CD4-positive, CD25-positive, alpha-beta regulatory T cell (primary cell): ENCODE measurements around the gene DNAH8. TPM values are rescaled to one million over a fixed set of nuclear protein-coding genes. Genes with fewer than 3 reads are reported as not detected.
A peak's percentile ranks its signal among the peaks of the same experiment; 100 is the strongest.
"Not testable (repeated sequence)": the region's sequence is repeated elsewhere in the genome, so short reads cannot be mapped to it uniquely, and the experiment has no call there.

ENCODE experiments used
- ATAC-seq, 2 donors: fragments of 150-1000 bp; cut with Tn5 transposase; one replicate each; pipeline ENCODE4 v1.10.0; 2021; ENCODE audit warnings: low read depth in 2 of 2, moderate number of reproducible peaks in 2 of 2, moderate library complexity in 1 of 2
- DNase-seq, 3 donors: peaks; one replicate each; pipeline versions ENCODE4 v3.0.0 to v3.0.0-alpha.2; 2012 to 2022; ENCODE audit warnings: mixed read lengths in 1 of 3
- H3K27ac ChIP-seq: one replicate; pipeline ENCODE4 v1.7.0; 2013; ENCODE audit warnings: mild to moderate bottlenecking, low read length; ENCODE audit not compliant: insufficient read depth, poor library complexity, severe bottlenecking
- H3K27me3 ChIP-seq: one replicate; pipeline ENCODE4 v1.7.0; 2013; ENCODE audit warnings: low read length; ENCODE audit not compliant: control insufficient read depth, insufficient read depth
- H3K36me3 ChIP-seq: one replicate; pipeline ENCODE4 v1.7.0; 2013; ENCODE audit warnings: mild to moderate bottlenecking, low read length, moderate library complexity; ENCODE audit not compliant: control insufficient read depth, insufficient read depth
- H3K4me1 ChIP-seq: 2 replicates; pipeline ENCODE4 v1.7.0; 2013; ENCODE audit warnings: mild to moderate bottlenecking, low read length; ENCODE audit not compliant: insufficient read depth, control insufficient read depth, poor library complexity, severe bottlenecking
- H3K4me3 ChIP-seq: one replicate; pipeline ENCODE4 v1.7.0; 2013; ENCODE audit warnings: low read depth, mild to moderate bottlenecking, low read length, moderate library complexity
- H3K9me3 ChIP-seq, 2 experiments: 1 replicate in 1 of 2; 2 replicates in 1 of 2; pipeline ENCODE4 v1.7.0; 2013; ENCODE audit warnings: low read length in 2 of 2, mild to moderate bottlenecking in 1 of 2, moderate library complexity in 1 of 2; ENCODE audit not compliant: control insufficient read depth in 2 of 2
- H3K27ac Mint-ChIP-seq, 3 donors: one replicate each; pipeline ENCODE4 v1.8.0; 2020 to 2022; ENCODE audit warnings: mild to moderate bottlenecking in 3 of 3, mixed read lengths in 3 of 3, moderate library complexity in 2 of 3
- H3K27me3 Mint-ChIP-seq: one replicate; pipeline ENCODE4 v1.8.0; 2022; ENCODE audit warnings: mild to moderate bottlenecking, mixed read lengths
- H3K36me3 Mint-ChIP-seq: one replicate; pipeline ENCODE4 v1.8.0; 2020; ENCODE audit warnings: mixed read lengths
- H3K4me1 Mint-ChIP-seq, 4 donors: one replicate each; pipeline ENCODE4 v1.8.0; 2020 to 2022; ENCODE audit warnings: mixed read lengths in 4 of 4, mild to moderate bottlenecking in 1 of 4
- H3K4me3 Mint-ChIP-seq, 4 donors: one replicate each; pipeline ENCODE4 v1.8.0; 2020 to 2022; ENCODE audit warnings: mild to moderate bottlenecking in 4 of 4, mixed read lengths in 4 of 4, moderate library complexity in 3 of 4
- H3K9me3 Mint-ChIP-seq, 7 donors: one replicate each; pipeline ENCODE4 v1.8.0; 2020 to 2022; ENCODE audit warnings: mixed read lengths in 7 of 7, mild to moderate bottlenecking in 3 of 7, moderate library complexity in 2 of 7
- polyA plus RNA-seq, 4 donors: library from polyadenylated mRNA; unstranded; fragments of 300-500 nt; fragmentation: Illumina TruSeq; gene quantifications; one replicate each; pipeline ENCODE4 v1.2.3, GENCODE V29; 2021
- total RNA-seq: library from RNA; stranded (reverse); gene quantifications from one replicate; pipeline ENCODE4 v1.2.3, GENCODE V29; 2022

The DNAH8 gene
- total and polyA plus RNA-seq, 5 donors from 2014 or later = 0.05 to 1.2 (median 0.57) TPM

DNA sequence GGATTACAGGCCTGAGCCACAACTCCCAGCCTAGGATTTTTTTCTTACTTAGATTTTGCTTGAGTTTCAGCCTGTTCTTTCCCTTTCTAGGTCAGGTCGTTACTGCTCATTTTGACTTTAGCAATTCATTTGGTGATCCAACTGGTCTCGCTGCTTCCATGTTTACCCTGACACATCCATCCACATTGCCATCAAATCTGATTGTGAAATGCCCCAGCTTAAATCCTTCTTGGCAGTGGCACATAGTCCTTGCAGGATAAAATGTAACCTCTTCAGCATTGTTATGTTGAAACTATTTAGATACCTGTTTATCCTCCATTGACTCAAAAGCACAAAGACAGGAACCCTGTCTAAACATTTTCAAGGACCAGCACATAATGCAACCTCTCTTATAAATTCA lies 77.2 kb downstream of the DNAH8 start:
- Histone ChIP-seq H3K4me3 (no peak overlapping the region), H3K27ac (no peak overlapping the region), H3K27me3 (peaks cover 13% of the 10 kb centered on the region), H3K4me1 (no peaks in the 10 kb centered on the region), H3K36me3 (no peaks in the 10 kb centered on the region), H3K9me3 (no peaks in the 10 kb centered on the region)
- H3K9me3 Mint-ChIP-seq = peaks cover 0 to 4% (median 0%) of the 10 kb centered on the region in 7 donors
- H3K27ac Mint-ChIP-seq = no peak overlapping the region
- H3K36me3 Mint-ChIP-seq = no peaks in the 10 kb centered on the region
- DNase-seq (no peak), ATAC-seq (no peak)
- H3K4me3 Mint-ChIP-seq = no peak overlapping the region
- H3K27me3 Mint-ChIP-seq = peaks cover 14% of the 10 kb centered on the region
- no peaks in the 10 kb centered on the region for H3K4me1 Mint-ChIP-seq

DNA sequence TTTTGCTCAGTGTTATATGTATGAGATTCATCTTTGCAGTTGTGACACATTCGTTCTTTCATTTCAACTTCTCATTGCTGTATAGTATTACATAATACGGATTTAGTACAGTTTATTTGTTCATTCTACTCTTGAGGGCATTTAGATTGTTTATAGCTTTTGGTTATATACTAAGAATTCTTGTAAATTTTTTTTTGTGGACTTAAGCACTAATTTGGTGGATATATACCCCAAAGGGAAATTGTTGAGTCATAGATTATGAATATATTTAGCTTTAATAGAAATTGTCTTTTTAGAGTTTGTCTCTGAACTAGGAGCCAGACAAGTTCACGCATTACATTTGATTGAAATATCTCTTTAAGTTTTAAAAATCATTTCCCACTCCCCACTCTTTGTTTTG lies 79.6 kb downstream of the DNAH8 start:
- Mint-ChIP-seq H3K36me3 (no peaks in the 10 kb centered on the region), H3K4me3 (no peak overlapping the region), H3K9me3 (peaks cover 0 to 4% (median 0%) of the 10 kb centered on the region in 7 donors), H3K27me3 (peaks cover 20% of the 10 kb centered on the region), H3K4me1 (no peaks in the 10 kb centered on the region), H3K27ac (no peak overlapping the region)
- Histone ChIP-seq H3K36me3 (no peaks in the 10 kb centered on the region), H3K4me1 (no peaks in the 10 kb centered on the region), H3K9me3 (no peaks in the 10 kb centered on the region), H3K4me3 (no peak overlapping the region), H3K27me3 (peaks cover 17% of the 10 kb centered on the region), H3K27ac (no peak overlapping the region)
- DNase-seq (no peak), ATAC-seq (no peak)

DNA sequence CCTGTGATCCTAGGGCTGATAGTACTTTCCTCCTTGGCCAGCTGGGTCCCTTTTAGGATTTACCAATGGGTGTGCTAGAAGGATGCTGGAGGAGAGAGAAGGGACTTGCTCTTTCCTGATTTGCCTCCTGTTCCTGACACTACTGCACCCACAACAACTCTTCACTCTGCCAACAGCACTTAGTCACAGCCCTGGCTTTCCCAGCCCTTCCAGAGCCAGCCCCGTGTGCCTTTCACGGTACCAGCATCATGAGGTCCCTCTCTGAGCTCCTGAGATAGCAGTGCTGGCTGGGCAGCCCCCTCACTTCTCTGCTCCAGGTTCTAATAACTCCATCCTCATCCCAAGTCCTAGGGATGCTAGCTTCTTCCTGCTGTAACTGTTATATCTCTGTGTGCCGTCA lies 80.9 kb downstream of the DNAH8 start:
- H3K36me3 ChIP-seq = no peaks in the 10 kb centered on the region
- no peak overlapping the region for H3K27ac ChIP-seq
- Mint-ChIP-seq H3K36me3 (no peaks in the 10 kb centered on the region), H3K4me3 (no peak overlapping the region), H3K4me1 (no peaks in the 10 kb centered on the region), H3K9me3 (peaks cover 0 to 4% (median 0%) of the 10 kb centered on the region in 7 donors), H3K27me3 (peaks cover 23% of the 10 kb centered on the region), H3K27ac (no peak overlapping the region)
- no peak overlapping the region for H3K4me3 ChIP-seq
- no peak for DNase-seq
- no peak for ATAC-seq
- H3K27me3 ChIP-seq = peaks cover 13% of the 10 kb centered on the region
- no peaks in the 10 kb centered on the region for H3K4me1 ChIP-seq
- no peaks in the 10 kb centered on the region for H3K9me3 ChIP-seq

DNA sequence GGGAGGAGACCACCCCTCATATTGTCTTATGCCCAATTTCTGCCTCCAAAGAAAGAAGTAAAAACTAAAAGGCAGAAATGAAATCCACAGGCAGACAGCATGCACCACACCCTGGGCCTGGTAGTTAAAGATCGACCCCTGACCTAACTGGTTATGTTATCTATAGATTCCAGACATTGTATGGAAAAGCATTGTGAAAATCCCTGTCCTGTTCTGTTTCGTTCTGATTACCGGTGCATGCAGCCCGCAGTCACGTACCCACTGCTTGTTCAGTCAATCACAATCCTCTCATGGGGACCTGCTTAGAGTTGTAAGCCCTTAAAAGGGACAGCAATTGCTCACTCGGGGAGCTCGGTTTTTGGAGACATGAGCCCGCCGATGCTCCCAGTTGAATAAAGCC lies 81.3 kb downstream of the DNAH8 start:
- not testable (repeated sequence) for H3K9me3 ChIP-seq, H3K9me3 Mint-ChIP-seq, H3K4me3 ChIP-seq, H3K4me3 Mint-ChIP-seq, H3K27ac ChIP-seq, H3K27ac Mint-ChIP-seq, H3K4me1 Mint-ChIP-seq, H3K36me3 ChIP-seq, DNase-seq, H3K4me1 ChIP-seq, ATAC-seq, H3K36me3 Mint-ChIP-seq
- H3K27me3 Mint-ChIP-seq = peaks cover 23% of the 10 kb centered on the region
- H3K27me3 ChIP-seq = peaks cover 16% of the 10 kb centered on the region

DNA sequence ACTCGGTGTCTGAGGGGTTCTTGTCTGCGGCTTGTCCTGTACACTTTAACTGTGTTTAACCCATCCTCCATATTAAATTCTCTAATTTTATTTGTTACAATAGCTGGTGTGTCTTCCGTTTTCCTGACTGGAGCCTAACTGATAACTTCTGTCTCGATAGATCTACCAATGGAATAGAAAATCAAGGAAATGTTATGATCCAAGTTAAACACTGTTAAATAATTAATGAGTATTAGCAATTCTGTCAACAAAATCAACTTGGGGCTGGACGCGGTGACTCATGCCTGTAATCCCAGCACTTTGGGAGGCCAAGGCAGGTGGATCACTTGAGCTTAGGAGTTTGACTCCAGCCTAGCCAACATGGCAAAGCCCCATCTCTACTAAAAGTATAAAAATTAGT lies 81.7 kb downstream of the DNAH8 start:
- H3K27me3 Mint-ChIP-seq = peaks cover 20% of the 10 kb centered on the region
- H3K9me3 ChIP-seq = no peaks in the 10 kb centered on the region
- no peaks in the 10 kb centered on the region for H3K4me1 ChIP-seq
- H3K4me3 ChIP-seq = no peak overlapping the region
- peaks cover 17% of the 10 kb centered on the region for H3K27me3 ChIP-seq
- H3K36me3 Mint-ChIP-seq = no peaks in the 10 kb centered on the region
- no peak overlapping the region for H3K4me3 Mint-ChIP-seq
- DNase-seq (no peak), ATAC-seq (no peak)
- H3K9me3 Mint-ChIP-seq = peaks cover 0 to 4% (median 0%) of the 10 kb centered on the region in 7 donors
- no peak overlapping the region for H3K27ac ChIP-seq
- H3K27ac Mint-ChIP-seq = no peak overlapping the region
- H3K36me3 ChIP-seq = no peaks in the 10 kb centered on the region
- H3K4me1 Mint-ChIP-seq = no peaks in the 10 kb centered on the region

DNA sequence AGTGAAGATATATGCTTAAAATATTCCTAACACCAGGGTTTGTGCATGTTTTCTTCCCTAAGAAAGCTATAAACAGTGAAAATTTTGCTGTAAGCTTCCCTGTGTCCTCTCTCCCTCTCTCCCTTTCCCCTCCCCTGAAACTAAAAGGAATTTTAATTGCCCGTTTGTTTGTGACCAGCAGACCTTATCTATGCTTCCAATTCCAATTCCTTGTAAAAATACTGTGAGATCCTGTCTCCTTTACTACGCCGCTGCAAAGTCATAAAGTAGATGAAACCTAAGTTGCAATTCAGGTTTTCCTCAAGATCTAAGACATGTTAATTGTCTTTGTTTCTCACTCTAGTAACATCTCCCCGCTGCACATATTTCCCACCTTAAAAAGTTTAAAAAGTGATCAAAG lies 82.3 kb downstream of the DNAH8 start:
- H3K36me3 ChIP-seq = no peaks in the 10 kb centered on the region
- H3K27me3 ChIP-seq = peaks cover 17% of the 10 kb centered on the region
- H3K4me1 ChIP-seq = no peaks in the 10 kb centered on the region
- no peak for ATAC-seq
- H3K27ac ChIP-seq = no peak overlapping the region
- no peak for DNase-seq
- peaks cover 0 to 4% (median 0%) of the 10 kb centered on the region in 7 donors for H3K9me3 Mint-ChIP-seq
- H3K4me3 Mint-ChIP-seq = no peak overlapping the region
- no peaks in the 10 kb centered on the region for H3K9me3 ChIP-seq
- H3K4me1 Mint-ChIP-seq = no peaks in the 10 kb centered on the region
- H3K27ac Mint-ChIP-seq = no peak overlapping the region
- H3K27me3 Mint-ChIP-seq = peaks cover 17% of the 10 kb centered on the region
- H3K4me3 ChIP-seq = no peak overlapping the region
- no peaks in the 10 kb centered on the region for H3K36me3 Mint-ChIP-seq

DNA sequence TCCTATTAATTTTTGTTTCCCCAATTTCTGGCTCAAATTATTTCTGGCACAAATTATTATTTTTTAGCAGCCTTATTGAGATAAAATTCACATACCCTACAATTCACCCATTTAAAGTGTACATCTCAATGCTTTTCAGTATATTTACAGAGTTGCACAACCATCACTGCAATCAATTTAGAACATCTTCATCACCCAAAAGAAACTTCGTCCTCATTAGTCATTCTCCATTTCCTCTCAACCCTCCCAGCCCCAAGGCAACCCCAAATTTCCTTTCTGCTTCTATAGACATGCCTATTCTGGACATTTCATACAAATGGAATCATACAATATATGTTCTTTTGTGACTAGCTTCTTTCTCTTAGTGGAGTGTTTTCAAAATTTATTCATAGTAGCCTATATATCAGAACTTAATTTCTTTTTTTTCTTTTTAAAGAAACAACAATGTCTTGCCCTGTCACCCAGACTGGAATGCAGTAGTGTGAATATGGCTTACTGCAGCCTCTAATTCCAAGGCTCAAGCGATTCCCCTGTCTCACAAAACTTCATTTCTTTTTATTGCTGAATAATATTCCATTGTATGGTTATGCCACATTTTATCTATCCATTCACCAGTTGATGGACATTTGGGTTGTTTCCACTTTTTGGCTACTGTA lies 84.5 kb downstream of the DNAH8 start:
- Histone ChIP-seq H3K4me1 (no peaks in the 10 kb centered on the region), H3K27ac (no peak overlapping the region), H3K27me3 (peaks cover 15% of the 10 kb centered on the region), H3K36me3 (no peaks in the 10 kb centered on the region), H3K4me3 (no peak overlapping the region), H3K9me3 (no peaks in the 10 kb centered on the region)
- Mint-ChIP-seq H3K4me1 (no peaks in the 10 kb centered on the region), H3K27me3 (peaks cover 26% of the 10 kb centered on the region), H3K4me3 (no peak overlapping the region), H3K9me3 (peaks cover 0 to 4% (median 0%) of the 10 kb centered on the region in 7 donors), H3K27ac (peak overlapping the region in 1 of 3 donors; percentile 6), H3K36me3 (no peaks in the 10 kb centered on the region)
- DNase-seq (no peak), ATAC-seq (no peak)

DNA sequence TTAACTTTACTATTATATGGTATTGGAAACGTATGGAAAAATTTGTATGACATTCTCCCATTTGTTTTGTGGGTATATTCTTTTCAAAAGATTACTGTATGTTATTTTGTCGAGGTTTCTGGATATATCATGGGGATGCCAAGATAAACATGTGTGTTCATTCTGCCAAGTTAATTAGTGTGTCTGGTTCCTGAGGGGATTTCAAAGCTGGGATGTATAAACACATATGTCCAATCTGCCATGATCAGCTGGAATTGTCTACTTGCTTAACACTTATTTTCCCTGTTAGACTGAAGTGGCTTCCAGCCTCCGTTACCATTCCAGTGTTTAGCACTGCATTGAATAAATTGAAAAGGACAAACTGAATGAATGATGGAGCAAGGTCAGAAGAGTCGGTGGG lies 86.2 kb downstream of the DNAH8 start:
- no peak overlapping the region for H3K4me3 ChIP-seq
- H3K27ac Mint-ChIP-seq = no peak overlapping the region
- peaks cover 0 to 4% (median 0%) of the 10 kb centered on the region in 7 donors for H3K9me3 Mint-ChIP-seq
- no peak for ATAC-seq
- no peaks in the 10 kb centered on the region for H3K4me1 Mint-ChIP-seq
- peaks cover 12% of the 10 kb centered on the region for H3K27me3 ChIP-seq
- DNase-seq = no peak
- H3K27me3 Mint-ChIP-seq = peaks cover 26% of the 10 kb centered on the region
- no peak overlapping the region for H3K4me3 Mint-ChIP-seq
- H3K36me3 ChIP-seq = no peaks in the 10 kb centered on the region
- H3K9me3 ChIP-seq = no peaks in the 10 kb centered on the region
- no peak overlapping the region for H3K27ac ChIP-seq
- no peaks in the 10 kb centered on the region for H3K4me1 ChIP-seq
- no peaks in the 10 kb centered on the region for H3K36me3 Mint-ChIP-seq
